ENCODE measurements around the gene ATE1.

Gene ATE1

DNA sequence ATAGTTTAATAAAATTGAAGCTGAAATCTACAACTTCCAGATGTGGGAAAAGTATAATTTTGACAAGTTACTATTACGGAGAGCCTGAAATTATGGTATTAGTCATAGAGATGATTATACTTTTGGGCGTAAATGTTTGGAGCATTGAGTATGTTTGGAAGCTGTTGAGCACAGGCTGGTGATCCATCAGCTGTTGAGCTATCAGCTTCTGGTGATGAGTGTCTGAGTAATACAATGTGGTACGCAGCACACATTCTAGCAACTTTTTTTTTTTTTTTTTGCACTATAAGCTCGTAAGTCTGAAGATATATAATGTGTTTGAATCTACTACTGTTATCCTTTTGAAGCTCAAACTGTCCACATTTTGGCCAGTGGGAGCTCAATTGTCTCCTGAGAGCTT lies 123.4 kb downstream of the ATE1 start:
- H3K4me1 ChIP-seq (ENCODE audit: insufficient read depth, low read length) = peaks cover 3% of the 10 kb centered on the region

DNA sequence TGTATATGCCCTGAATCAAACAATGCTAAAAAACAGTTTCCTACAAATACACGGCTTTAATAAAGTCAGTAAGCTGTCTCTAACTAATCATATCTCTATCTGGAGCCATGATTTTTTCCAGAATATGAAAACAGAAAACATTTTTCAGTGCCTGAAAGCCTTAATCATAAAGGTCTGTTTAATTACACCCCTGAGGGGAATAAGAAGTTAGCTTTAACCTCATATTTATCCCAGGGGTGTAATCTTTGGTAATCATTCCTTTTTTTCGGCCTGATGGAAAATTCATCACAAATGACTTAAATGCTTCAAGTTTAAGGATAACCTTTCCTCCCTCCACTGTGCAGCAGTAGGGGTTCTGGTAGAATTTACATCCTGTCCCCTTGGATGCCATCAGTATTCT lies 124.2 kb downstream of the ATE1 start:
- Histone ChIP-seq H3K9me3 (ENCODE audit: low read length) (no peaks in the 10 kb centered on the region), H3K4me3 (ENCODE audit: low read length) (no peak overlapping the region), H3K27me3 (ENCODE audit: insufficient read depth, low read length) (no peaks in the 10 kb centered on the region)

More for the DNA sequence above, 123.4 kb downstream of the ATE1 start:
- H3K27me3 ChIP-seq (ENCODE audit: insufficient read depth, low read length) = no peaks in the 10 kb centered on the region
- H3K9me3 ChIP-seq (ENCODE audit: low read length) = no peaks in the 10 kb centered on the region
- H3K36me3 ChIP-seq (ENCODE audit: insufficient read depth, low read length) = peaks cover 14% of the 10 kb centered on the region
- no peak overlapping the region for H2AFZ ChIP-seq (ENCODE audit: low read depth, low read length)
- no peak overlapping the region for H3K4me3 ChIP-seq (ENCODE audit: low read length)

DNA sequence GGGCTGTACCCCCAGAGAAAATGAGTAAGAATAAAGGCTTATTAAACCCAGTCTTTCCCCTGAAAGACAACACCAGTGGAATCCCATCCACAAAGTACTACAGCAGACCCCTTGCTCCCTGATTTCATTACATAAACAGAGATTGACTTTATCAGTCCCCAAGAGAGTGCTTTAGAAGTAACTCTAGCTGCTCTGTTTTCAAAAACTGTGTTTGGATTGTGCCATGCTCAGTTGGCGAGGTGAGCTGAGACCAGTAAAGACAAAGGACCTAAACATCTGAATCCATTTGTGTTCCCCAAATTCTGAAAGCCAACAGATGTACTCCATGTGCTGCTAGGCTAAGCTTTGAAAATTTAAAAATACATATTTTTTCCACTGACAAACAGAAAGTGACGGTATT lies 127.0 kb downstream of the ATE1 start:
- no peaks in the 10 kb centered on the region for H3K9me3 ChIP-seq (ENCODE audit: low read length)
- H3K4me1 ChIP-seq (ENCODE audit: insufficient read depth, low read length) = peaks cover 10% of the 10 kb centered on the region
- peaks cover 10% of the 10 kb centered on the region for H3K36me3 ChIP-seq (ENCODE audit: insufficient read depth, low read length)
- no peak overlapping the region for H3K4me3 ChIP-seq (ENCODE audit: low read length)
- no peaks in the 10 kb centered on the region for H3K27me3 ChIP-seq (ENCODE audit: insufficient read depth, low read length)
- no peak overlapping the region for H2AFZ ChIP-seq (ENCODE audit: low read depth, low read length)

More for the DNA sequence above, 124.2 kb downstream of the ATE1 start:
- Histone ChIP-seq H2AFZ (ENCODE audit: low read depth, low read length) (no peak overlapping the region), H3K36me3 (ENCODE audit: insufficient read depth, low read length) (peaks cover 17% of the 10 kb centered on the region), H3K4me1 (ENCODE audit: insufficient read depth, low read length) (peaks cover 3% of the 10 kb centered on the region)

DNA sequence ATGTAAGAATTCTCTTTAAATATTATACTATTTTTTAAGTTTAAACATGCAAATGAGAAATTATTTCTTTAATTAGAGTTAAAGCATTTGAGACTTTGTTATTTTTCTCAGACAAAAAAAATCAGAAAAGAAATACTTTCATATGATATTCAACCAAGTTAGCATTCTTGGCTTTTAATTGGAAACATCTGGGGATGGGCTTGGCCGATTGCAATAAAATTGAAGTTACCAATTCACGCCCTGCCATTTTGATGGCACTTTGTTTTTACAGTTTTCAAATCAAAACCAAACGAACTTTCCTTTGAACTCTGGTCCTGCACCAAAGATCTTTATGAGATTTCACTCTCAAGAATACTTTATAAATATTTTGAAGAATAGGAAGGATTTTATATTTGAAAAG lies 127.7 kb downstream of the ATE1 start:
- Histone ChIP-seq H3K4me1 (ENCODE audit: insufficient read depth, low read length) (peaks cover 10% of the 10 kb centered on the region), H3K9me3 (ENCODE audit: low read length) (no peaks in the 10 kb centered on the region), H2AFZ (ENCODE audit: low read depth, low read length) (no peak overlapping the region), H3K36me3 (ENCODE audit: insufficient read depth, low read length) (peaks cover 7% of the 10 kb centered on the region), H3K27me3 (ENCODE audit: insufficient read depth, low read length) (no peaks in the 10 kb centered on the region), H3K4me3 (ENCODE audit: low read length) (no peak overlapping the region)

DNA sequence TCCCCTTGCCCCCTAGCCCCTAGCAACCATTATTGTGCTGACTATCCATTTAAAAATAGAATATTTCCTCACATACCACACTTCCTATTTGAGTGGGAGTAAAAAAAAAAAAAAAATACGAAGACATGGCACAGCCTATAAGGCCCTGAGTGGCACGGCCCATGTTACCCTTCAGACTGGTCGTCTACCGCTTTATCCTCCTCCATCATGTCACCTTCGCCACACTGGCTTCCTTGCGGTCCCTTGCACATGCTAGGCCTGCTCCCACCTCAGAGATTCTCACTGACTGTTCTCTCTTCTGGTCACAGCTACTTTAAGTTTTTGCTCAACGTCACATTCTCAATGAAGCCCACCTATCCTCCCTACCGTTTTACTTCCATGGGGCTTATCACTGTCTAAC lies 130.3 kb downstream of the ATE1 start:
- H2AFZ ChIP-seq (ENCODE audit: low read depth, low read length) = no peak overlapping the region
- H3K9me3 ChIP-seq (ENCODE audit: low read length) = no peaks in the 10 kb centered on the region
- no peaks in the 10 kb centered on the region for H3K27me3 ChIP-seq (ENCODE audit: insufficient read depth, low read length)
- H3K36me3 ChIP-seq (ENCODE audit: insufficient read depth, low read length) = peaks cover 3% of the 10 kb centered on the region
- H3K4me3 ChIP-seq (ENCODE audit: low read length) = no peak overlapping the region
- peaks cover 10% of the 10 kb centered on the region for H3K4me1 ChIP-seq (ENCODE audit: insufficient read depth, low read length)

DNA sequence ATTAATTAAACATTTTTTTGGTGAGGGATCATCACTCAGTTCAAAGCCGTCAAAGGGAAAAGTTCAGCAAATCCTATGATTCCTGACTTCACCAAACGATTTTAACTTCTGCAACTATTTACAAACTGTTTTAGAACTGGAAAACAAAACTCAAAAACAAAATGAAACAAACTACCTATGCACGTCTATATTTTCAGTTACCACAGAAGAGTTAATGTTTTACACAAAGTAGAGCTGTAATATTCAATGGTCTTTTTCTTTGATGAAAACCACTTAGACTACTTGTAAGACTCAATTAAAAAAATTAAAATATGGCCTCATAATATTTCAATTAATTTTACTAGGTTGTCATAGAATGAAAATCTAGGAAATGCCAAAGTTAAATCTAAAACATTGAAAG lies 131.5 kb downstream of the ATE1 start:
- H3K4me1 ChIP-seq (ENCODE audit: insufficient read depth, low read length) = peaks cover 10% of the 10 kb centered on the region
- peaks cover 3% of the 10 kb centered on the region for H3K36me3 ChIP-seq (ENCODE audit: insufficient read depth, low read length)
- H3K27me3 ChIP-seq (ENCODE audit: insufficient read depth, low read length) = no peaks in the 10 kb centered on the region
- no peaks in the 10 kb centered on the region for H3K9me3 ChIP-seq (ENCODE audit: low read length)
- no peak overlapping the region for H3K4me3 ChIP-seq (ENCODE audit: low read length)
- H2AFZ ChIP-seq (ENCODE audit: low read depth, low read length) = no peak overlapping the region

DNA sequence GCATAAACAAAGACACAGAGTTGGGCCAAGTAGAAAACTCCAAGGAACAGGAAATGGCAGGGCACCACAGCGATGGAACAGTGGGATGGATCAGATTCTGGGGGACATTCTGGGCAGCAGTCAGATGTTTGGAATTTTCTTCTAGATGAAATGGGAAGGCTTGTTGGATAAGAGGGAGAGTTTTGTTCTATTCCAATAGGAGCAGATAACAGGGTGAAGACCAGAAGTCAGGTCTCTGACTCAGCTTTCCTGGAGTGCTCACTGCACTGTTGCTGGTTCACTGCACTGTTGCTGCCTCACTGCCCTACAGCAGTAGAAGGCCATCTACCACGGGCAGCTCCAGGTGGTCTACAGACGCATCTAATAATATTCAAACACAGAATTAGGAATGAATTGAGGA lies 135.6 kb downstream of the ATE1 start:
- H3K4me3 ChIP-seq (ENCODE audit: low read length) = no peak overlapping the region
- H2AFZ ChIP-seq (ENCODE audit: low read depth, low read length) = no peak overlapping the region
- H3K36me3 ChIP-seq (ENCODE audit: insufficient read depth, low read length) = peaks cover 12% of the 10 kb centered on the region
- H3K4me1 ChIP-seq (ENCODE audit: insufficient read depth, low read length) = peaks cover 3% of the 10 kb centered on the region
- no peaks in the 10 kb centered on the region for H3K9me3 ChIP-seq (ENCODE audit: low read length)
- no peaks in the 10 kb centered on the region for H3K27me3 ChIP-seq (ENCODE audit: insufficient read depth, low read length)

DNA sequence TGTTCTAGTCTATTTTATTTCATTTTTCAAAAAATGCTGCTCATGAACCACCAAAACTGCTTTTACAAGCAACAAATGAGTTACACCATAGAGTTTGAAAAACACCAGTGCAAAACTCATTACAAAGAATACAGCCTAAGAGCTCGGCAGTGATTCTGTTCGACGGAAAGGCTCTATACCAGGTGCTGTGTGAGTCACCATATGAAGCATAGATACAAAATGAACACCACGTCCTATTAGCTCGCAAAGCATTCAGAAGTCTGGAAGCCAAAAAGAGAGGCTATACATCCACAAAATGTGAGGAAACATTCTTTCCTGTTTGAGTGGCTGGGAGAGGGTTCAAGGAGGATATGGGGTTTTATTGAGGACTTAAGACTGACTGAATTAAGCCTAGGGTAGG lies 136.1 kb downstream of the ATE1 start:
- H3K4me1 ChIP-seq (ENCODE audit: insufficient read depth, low read length) = no peaks in the 10 kb centered on the region
- no peaks in the 10 kb centered on the region for H3K27me3 ChIP-seq (ENCODE audit: insufficient read depth, low read length)
- H2AFZ ChIP-seq (ENCODE audit: low read depth, low read length) = no peak overlapping the region
- no peak overlapping the region for H3K4me3 ChIP-seq (ENCODE audit: low read length)
- peaks cover 12% of the 10 kb centered on the region for H3K36me3 ChIP-seq (ENCODE audit: insufficient read depth, low read length)
- no peaks in the 10 kb centered on the region for H3K9me3 ChIP-seq (ENCODE audit: low read length)

DNA sequence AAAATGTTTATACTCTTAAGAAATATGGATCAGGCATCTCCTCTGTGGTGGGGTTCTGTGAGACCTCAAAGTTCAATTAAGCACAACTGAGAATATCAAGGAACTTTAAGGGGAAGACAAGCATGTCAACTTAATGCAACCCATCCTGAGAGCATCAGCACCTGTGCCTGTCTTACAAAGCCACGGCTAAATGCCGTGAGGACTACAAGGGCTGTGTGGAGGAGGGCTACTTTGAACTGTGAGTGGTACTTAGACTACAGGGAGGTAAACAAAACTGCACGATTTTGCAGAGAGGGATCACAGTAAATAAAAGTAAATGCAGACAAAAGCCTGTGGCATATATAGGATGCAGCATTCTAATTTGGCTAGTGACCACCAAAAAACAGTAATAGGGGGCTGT lies 139.1 kb downstream of the ATE1 start:
- Histone ChIP-seq H3K9me3 (ENCODE audit: low read length) (no peaks in the 10 kb centered on the region), H3K36me3 (ENCODE audit: insufficient read depth, low read length) (peaks cover 12% of the 10 kb centered on the region), H3K4me3 (ENCODE audit: low read length) (no peak overlapping the region), H2AFZ (ENCODE audit: low read depth, low read length) (no peak overlapping the region), H3K27me3 (ENCODE audit: insufficient read depth, low read length) (no peaks in the 10 kb centered on the region), H3K4me1 (ENCODE audit: insufficient read depth, low read length) (no peaks in the 10 kb centered on the region)

DNA sequence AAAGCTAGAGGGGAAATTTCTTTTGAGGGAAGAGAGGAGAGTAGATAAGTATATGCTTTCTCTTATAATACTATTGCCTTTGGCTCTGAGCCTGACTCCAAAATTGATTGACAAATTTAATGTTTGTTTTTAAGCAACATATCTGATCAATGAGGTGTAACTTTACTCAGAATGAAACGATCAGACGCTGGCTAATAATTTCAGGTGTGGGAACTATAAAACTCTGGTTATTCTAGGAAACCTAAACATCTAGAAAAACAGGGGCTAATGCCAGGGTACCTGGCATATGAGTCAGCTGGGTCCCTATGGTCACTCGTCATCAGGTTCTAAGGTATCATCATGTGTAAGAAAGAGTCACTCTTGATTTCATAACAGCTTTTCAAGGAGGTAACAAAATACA lies 139.7 kb downstream of the ATE1 start:
- no peak overlapping the region for H3K4me3 ChIP-seq (ENCODE audit: low read length)
- no peaks in the 10 kb centered on the region for H3K9me3 ChIP-seq (ENCODE audit: low read length)
- H2AFZ ChIP-seq (ENCODE audit: low read depth, low read length) = no peak overlapping the region
- no peaks in the 10 kb centered on the region for H3K27me3 ChIP-seq (ENCODE audit: insufficient read depth, low read length)
- no peaks in the 10 kb centered on the region for H3K4me1 ChIP-seq (ENCODE audit: insufficient read depth, low read length)
- H3K36me3 ChIP-seq (ENCODE audit: insufficient read depth, low read length) = peaks cover 12% of the 10 kb centered on the region

DNA sequence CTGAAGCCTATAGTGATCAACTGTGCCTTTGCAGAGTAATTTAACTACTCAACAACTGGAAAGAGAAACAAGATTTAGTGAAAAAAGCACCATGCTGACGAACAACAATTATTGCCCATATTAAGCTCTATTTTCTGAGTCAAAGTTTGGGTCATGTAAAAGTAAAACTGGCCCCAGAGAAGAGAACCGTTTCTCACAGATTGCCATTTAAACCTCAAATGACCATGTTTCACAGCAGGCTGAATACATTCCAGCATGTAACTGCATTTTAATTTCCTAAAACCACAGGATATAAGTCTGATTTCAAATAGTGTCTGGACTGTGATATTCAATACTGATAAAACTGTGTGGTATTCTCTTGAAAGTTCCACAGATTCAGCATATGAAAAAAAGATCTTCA lies 140.7 kb downstream of the ATE1 start:
- Histone ChIP-seq H3K4me3 (ENCODE audit: low read length) (no peak overlapping the region), H3K27me3 (ENCODE audit: insufficient read depth, low read length) (no peaks in the 10 kb centered on the region), H3K36me3 (ENCODE audit: insufficient read depth, low read length) (peaks cover 12% of the 10 kb centered on the region), H2AFZ (ENCODE audit: low read depth, low read length) (no peak overlapping the region), H3K4me1 (ENCODE audit: insufficient read depth, low read length) (no peaks in the 10 kb centered on the region), H3K9me3 (ENCODE audit: low read length) (no peaks in the 10 kb centered on the region)

DNA sequence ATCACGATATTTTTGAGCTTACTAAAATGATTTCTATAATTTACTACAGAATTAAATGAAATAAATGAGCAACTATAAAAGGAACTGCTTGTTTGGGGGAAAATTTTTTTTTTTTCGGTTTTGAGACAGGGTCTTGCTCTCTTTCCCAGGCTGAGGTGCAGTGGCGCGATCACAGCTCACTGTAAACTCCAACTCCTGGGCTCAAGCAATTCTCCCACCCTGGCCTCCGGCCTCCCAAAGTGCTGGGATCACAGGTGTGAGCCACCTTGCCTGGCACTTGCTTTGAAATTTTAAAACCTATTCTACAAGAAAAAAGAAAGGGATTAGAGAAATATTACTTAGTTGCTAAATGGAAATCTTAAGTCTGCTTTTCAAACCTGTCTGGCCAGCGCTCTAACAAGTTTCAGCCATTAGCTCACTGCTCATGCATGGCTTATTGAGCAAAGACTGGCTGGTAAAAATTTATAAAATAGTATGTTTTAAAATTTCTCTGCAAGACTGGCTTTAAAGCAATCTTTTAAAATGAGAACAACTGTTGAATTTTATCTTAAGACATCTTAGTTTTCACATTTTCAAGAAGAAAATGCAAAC lies 144.0 kb downstream of the ATE1 start:
- peaks cover 7% of the 10 kb centered on the region for H3K36me3 ChIP-seq (ENCODE audit: insufficient read depth, low read length)
- no peaks in the 10 kb centered on the region for H3K4me1 ChIP-seq (ENCODE audit: insufficient read depth, low read length)
- H3K9me3 ChIP-seq (ENCODE audit: low read length) = no peaks in the 10 kb centered on the region
- no peak overlapping the region for H2AFZ ChIP-seq (ENCODE audit: low read depth, low read length)
- no peak overlapping the region for H3K4me3 ChIP-seq (ENCODE audit: low read length)
- no peaks in the 10 kb centered on the region for H3K27me3 ChIP-seq (ENCODE audit: insufficient read depth, low read length)

DNA sequence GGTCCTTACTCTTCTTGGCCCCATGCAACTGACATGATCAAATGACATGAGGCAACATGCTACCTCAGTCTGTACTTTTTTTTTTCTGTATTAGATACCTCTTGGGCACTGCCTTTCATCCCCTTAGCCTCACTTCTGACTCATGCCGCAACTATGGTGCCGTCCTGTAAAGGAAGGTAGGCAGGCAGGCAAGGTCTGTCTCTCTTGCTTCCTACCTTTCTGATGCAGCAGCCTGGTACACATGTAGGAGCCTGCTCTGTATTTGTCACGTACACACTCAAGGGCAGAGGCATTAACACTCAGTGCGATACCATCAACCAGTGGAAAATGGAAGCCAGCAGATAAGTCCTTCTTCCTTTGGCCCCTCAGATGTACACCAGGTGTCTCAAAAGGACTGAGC lies 146.7 kb downstream of the ATE1 start:
- H3K4me1 ChIP-seq (ENCODE audit: insufficient read depth, low read length) = no peaks in the 10 kb centered on the region
- no peaks in the 10 kb centered on the region for H3K9me3 ChIP-seq (ENCODE audit: low read length)
- peaks cover 4% of the 10 kb centered on the region for H3K36me3 ChIP-seq (ENCODE audit: insufficient read depth, low read length)
- no peaks in the 10 kb centered on the region for H3K27me3 ChIP-seq (ENCODE audit: insufficient read depth, low read length)
- no peak overlapping the region for H2AFZ ChIP-seq (ENCODE audit: low read depth, low read length)
- no peak overlapping the region for H3K4me3 ChIP-seq (ENCODE audit: low read length)

DNA sequence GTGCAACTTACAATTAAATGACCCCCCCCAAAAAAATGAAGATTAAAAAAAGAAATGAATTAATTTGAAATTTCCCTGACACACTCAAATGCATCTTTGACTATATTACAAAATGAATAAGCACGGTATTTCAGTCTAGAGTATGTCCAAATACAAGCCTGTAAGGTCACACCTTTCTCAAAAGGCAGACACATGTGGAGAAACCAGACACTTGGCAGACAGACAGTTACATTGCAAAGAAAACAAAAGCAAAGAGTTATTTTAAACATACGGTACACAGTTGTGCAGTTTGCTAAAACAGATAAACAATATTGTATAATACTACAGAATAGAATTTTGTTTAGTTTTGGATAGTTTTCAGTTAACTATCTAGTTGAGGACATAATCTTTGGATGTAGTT lies 153.0 kb downstream of the ATE1 start:
- Histone ChIP-seq H3K36me3 (ENCODE audit: insufficient read depth, low read length) (no peaks in the 10 kb centered on the region), H3K4me3 (ENCODE audit: low read length) (no peak overlapping the region), H3K27me3 (ENCODE audit: insufficient read depth, low read length) (no peaks in the 10 kb centered on the region), H3K9me3 (ENCODE audit: low read length) (no peaks in the 10 kb centered on the region), H3K4me1 (ENCODE audit: insufficient read depth, low read length) (no peaks in the 10 kb centered on the region), H2AFZ (ENCODE audit: low read depth, low read length) (no peak overlapping the region)

All from neuron (in vitro differentiated cells).